RWPE1 (cell line): ENCODE data around the gene OR8B4.
"Not testable (repeated sequence)": the region's sequence is repeated elsewhere in the genome, so short reads cannot be mapped to it uniquely, and the experiment has no call there.

Experiments used
- CTCF ChIA-PET: fragments of 350-600 bp; sonication (Branson Sonifier 250); formaldehyde crosslinking; extraction: SDS; loops from one replicate; lab custom pipeline; 2021; lab: Yijun Ruan, JAX
- POLR2A ChIA-PET: fragments of 400-600 bp; formaldehyde crosslinking; extraction: SDS; loops from one replicate; lab custom pipeline; 2020; ENCODE audit warnings: antibody characterized with exemption; ENCODE audit not compliant: low non-redundant PET; lab: Yijun Ruan, JAX
- DNase-seq: peaks from one replicate; pipeline ENCODE4 v3.0.0; 2012; ENCODE audit warnings: low spot score
- H3K27ac ChIP-seq: fragments of 450-650 bp; 2 replicates; pipeline ENCODE4 v1.5.1; 2017
- TF ChIP-seq, protein P1 (sequence below): fragments of 450-650 bp; conservative IDR thresholded peaks from 2 replicates; pipeline ENCODE4 v1.5.1; 2017; ENCODE audit warnings: low read depth, mild to moderate bottlenecking

The OR8B4 gene

DNA sequence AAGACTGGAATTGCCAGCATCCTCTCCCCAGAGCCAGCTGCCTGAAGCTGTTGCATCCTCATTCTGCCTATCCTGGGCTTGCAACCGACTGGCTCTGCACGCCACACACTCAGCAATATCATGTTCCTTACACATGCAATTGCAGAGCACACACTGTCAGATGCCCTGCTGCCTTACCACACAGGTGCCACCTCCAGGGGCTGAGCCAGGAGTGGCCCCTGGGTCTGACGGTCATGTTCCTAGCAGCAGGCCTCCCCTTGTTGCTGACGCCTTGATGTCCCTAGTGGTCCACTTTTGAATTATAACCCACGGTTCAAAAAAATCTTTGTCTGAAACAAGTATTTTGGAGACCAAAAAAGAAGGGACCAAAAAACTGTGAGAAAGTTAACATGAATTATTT lies 39.3 kb upstream of the OR8B4 start:
- CTCF ChIA-PET, result no interaction called here
- H3K27ac ChIP-seq, result no peak overlapping the region
- POLR2A ChIA-PET, result no interaction called here
- TF ChIP-seq, protein P1, sequence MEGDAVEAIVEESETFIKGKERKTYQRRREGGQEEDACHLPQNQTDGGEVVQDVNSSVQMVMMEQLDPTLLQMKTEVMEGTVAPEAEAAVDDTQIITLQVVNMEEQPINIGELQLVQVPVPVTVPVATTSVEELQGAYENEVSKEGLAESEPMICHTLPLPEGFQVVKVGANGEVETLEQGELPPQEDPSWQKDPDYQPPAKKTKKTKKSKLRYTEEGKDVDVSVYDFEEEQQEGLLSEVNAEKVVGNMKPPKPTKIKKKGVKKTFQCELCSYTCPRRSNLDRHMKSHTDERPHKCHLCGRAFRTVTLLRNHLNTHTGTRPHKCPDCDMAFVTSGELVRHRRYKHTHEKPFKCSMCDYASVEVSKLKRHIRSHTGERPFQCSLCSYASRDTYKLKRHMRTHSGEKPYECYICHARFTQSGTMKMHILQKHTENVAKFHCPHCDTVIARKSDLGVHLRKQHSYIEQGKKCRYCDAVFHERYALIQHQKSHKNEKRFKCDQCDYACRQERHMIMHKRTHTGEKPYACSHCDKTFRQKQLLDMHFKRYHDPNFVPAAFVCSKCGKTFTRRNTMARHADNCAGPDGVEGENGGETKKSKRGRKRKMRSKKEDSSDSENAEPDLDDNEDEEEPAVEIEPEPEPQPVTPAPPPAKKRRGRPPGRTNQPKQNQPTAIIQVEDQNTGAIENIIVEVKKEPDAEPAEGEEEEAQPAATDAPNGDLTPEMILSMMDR, result no peak
- DNase-seq, result no peak

DNA sequence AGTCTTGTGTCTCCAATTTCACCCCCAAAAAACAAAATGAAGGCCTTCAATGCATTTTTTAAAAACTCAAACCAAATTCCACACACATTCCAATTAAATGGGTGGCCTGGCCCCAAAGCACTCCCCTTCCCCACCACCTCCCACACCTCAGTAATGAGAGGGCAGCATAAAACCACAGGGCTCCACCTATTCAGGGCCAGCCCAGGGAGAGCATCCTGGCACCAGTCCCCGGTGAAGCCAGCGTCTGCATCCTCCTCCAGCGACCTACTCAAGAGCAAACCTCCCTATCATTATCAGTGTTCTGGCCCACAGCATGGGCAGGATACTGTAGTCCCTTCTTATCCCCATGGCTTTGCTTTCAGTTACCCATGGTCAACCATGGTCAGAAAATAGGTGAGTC lies 38.7 kb upstream of the OR8B4 start:
- no peak overlapping the region for H3K27ac ChIP-seq
- no peak for DNase-seq
- ChIA-PET CTCF (no interaction called here), POLR2A (no interaction called here)
- TF ChIP-seq, protein P1, result no peak

DNA sequence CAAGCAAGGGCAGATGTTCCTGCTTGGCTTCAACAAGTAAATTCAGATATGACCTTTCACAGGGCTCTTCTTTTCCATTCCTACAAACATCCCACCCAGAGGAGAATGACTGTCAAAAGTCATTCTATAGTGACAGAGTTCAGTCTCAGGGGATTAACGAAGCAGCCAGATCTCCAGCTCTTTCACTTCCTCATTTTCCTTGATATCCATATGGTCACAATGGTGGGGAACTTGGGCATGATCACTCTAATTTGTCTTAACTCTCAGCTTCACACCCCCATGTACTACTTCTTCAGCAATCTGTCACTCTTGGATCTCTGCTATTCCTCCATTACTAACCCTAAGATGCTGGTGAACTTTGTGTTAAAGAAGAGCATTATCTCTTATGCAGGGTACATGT lies 35.8 kb upstream of the OR8B4 start:
- ChIA-PET POLR2A (no interaction called here), CTCF (no interaction called here)
- H3K27ac ChIP-seq, result no peak overlapping the region
- TF ChIP-seq, protein P1, result no peak
- no peak for DNase-seq

DNA sequence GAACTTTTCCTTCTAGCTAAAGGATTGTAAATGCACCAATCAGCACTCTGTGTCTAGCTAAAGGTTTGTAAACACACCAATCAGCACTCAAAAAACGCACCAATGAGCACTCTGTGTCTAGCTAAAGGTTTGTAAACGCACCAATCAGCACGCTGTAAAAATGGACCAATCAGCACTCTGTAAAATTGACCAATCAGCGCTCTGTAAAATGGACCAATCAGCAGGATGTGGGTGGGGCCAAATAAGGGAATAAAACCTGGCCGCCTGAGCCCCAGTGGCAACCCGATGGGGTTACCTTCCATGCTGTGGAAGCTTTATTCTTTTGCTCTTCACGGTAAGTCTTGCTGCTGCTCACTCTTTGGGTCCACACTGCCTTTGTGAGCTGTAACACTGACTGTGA lies 34.7 kb upstream of the OR8B4 start:
- DNase-seq, H3K27ac ChIP-seq, CTCF ChIA-PET: not testable (repeated sequence)
- POLR2A ChIA-PET, result interaction anchor here (0.5 kb wide), 1 partner anchor 62 kb away, joined by 3 read pairs; no protein-coding TSS in a partner anchor

DNA sequence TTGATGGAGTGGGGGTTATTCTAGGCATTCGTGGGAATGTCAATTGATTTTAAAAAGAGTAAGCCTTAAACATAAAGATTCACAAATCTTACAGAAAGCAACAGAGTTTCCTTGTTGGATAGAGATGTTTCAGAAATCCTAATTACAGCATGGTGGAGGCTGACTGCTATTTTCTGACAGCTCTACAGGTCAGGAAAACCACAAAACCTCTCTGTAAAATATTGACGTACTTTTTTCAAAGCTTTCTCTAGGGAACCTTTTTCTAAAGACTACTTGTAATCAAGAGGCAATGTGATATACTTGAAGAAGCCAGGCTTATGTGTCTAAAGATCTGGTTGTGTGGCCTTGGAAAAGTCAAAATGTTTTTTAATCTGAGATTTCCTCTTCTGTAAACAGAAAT lies 29.9 kb upstream of the OR8B4 start:
- no peak overlapping the region for H3K27ac ChIP-seq

DNA sequence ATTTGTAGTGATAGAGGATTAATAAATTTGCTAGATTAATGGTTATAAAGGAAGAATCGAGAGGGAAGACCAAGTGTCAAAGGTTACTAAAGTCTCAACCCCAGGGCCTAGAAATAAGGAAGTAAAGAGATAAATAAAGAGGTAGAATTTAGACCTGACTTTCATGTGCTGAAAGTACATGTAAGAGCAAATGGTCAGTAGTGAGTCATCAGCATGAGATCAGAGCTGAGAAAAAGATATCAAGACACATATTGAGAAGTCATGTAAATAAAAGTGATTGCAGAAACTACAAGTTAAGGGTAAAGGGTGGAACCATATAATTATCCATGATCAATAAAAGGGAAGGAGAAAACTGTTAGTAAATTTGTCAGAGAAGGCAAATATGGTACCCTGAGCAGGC lies 22.2 kb upstream of the OR8B4 start:
- H3K27ac ChIP-seq, result no peak overlapping the region
- TF ChIP-seq, protein P1, result no peak
- ChIA-PET CTCF (interaction anchor here (0.6 to 0.9 kb wide), 2 partner anchors 139 to 1437 kb away, joined by 3 to 6 read pairs; no protein-coding TSS in a partner anchor), POLR2A (no interaction called here)
- no peak for DNase-seq

More for the DNA sequence above, 29.9 kb upstream of the OR8B4 start:
- TF ChIP-seq, protein P1, result no peak
- ChIA-PET POLR2A (no interaction called here), CTCF (interaction anchor here (0.6 kb wide), 1 partner anchor 874 kb away, joined by 5 read pairs; no protein-coding TSS in a partner anchor)
- no peak for DNase-seq

DNA sequence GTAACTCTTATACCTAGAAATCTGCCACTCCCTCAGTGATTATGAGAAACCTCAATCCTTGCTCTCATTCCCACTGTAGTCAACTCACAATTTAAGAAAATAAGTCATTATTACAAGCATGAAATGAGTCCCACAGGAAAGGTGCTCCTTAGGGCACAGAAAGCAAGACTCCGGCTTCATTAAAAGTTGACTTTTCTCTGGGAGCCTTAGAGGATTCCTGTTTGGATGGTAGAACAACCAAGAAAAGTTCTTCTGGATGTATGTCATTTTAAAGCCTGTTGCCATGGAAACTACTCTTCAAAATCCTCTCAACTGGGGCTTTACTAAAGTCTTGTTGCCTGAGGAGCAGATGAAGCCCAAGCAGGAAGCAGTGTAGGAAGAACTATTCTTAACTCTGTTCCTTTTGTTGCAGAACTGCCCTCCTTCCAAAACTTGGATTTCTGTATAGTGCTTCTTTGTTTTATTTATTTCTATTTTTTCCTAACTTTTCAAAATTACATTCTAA lies 21.0 kb upstream of the OR8B4 start, which contains the start of gene OR8B8:
OR8B8 (minus strand) TSS at position 51 of the 505 bp plus-strand sequence. CDS start 4,611 bp downstream, outside the sequence.
- no peak within 1 kb of the TSS for H3K27ac ChIP-seq
- TF ChIP-seq, protein P1, result no peak
- DNase-seq, result no peak
- ChIA-PET POLR2A (no interaction called here), CTCF (interaction anchor here (0.9 kb wide), 1 partner anchor 140 kb away, joined by 3 read pairs; no protein-coding TSS in a partner anchor)
